ENCODE results near the gene PLS3. TPM values are rescaled to one million over a fixed set of nuclear protein-coding genes. Genes with fewer than 3 reads are reported as not detected.

The PLS3 gene
- total and polyA plus RNA-seq, 2 donors (not counting 3 experiments of a cell fraction or from before 2014, with no cell fraction given): 120 to 329 TPM

- dilution Hi-C loops (cut with MboI; ENCODE audit: extremely low pct_ligation_motif_present, low sequenced_read_pairs): no loop called here
- H3K4me2 ChIP-seq (ENCODE audit: insufficient read depth, low read length): no peak overlapping the region
- no peaks in the 10 kb centered on the region for H3K36me3 ChIP-seq (ENCODE audit: control insufficient read depth in 2 of 2, extremely low read depth in 1 of 2, insufficient read depth in 2 of 2, low read length in 2 of 2)
- no peak overlapping the region for H3K27ac ChIP-seq (ENCODE audit: insufficient read depth, low read depth, low read length)
- H3K4me3 ChIP-seq (replicated peaks in 1 of 3; ENCODE audit: insufficient read depth in 1 of 3, low read depth in 1 of 3, low read length in 3 of 3): no peak overlapping the region
- H4K20me1 ChIP-seq (replicated peaks; ENCODE audit: control insufficient read depth, extremely low read depth, insufficient read depth, low read length): no peaks in the 10 kb centered on the region
- intact Hi-C loops (cut with micrococcal nuclease): no loop called here
- H2AFZ ChIP-seq (ENCODE audit: low read depth, low read length): no peak overlapping the region
- H3K9me3 ChIP-seq (replicated peaks; ENCODE audit: control insufficient read depth, insufficient read depth, low read length): no peaks in the 10 kb centered on the region
- no peaks in the 10 kb centered on the region for H3K79me2 ChIP-seq (ENCODE audit: control insufficient read depth, insufficient read depth, low read length)
- FAIRE-seq (no peak), DNase-seq (ENCODE audit: low read depth, low spot score) (no peak)
- no peak overlapping the region for H3K9ac ChIP-seq (replicated peaks; ENCODE audit: extremely low read depth, insufficient read depth, low read length)
- no peaks in the 10 kb centered on the region for H3K27me3 ChIP-seq (ENCODE audit: control insufficient read depth in 2 of 2, insufficient read depth in 2 of 2, low read length in 2 of 2)
- peaks cover 8% of the 10 kb centered on the region for H3K4me1 ChIP-seq (ENCODE audit: control insufficient read depth, extremely low read depth, insufficient read depth, low read length)
- no peaks in the 10 kb centered on the region for H3K9me1 ChIP-seq (replicated peaks; ENCODE audit: control insufficient read depth, extremely low read depth, insufficient read depth, low read length)
- CTCF ChIA-PET: interaction anchor here (0.7 kb wide), 1 partner anchor 409 kb away, joined by 4 read pairs; no protein-coding TSS in a partner anchor
- POLR2A ChIA-PET: no interaction called here
- TF ChIP-seq FOS (IDR thresholded peaks at IDR 0.05; ENCODE audit: borderline replicate concordance, insufficient read depth, low read length): no peak
- TF ChIP-seq EZH2 (IDR thresholded peaks at IDR 0.05; ENCODE audit: borderline replicate concordance, low read depth, low read length, severe bottlenecking): no peak
- TF ChIP-seq POLR2AphosphoS5 (IDR thresholded peaks at IDR 0.05; ENCODE audit: insufficient read depth, low read depth, low read length): no peak
- TF ChIP-seq MYC (IDR thresholded peaks at IDR 0.05; ENCODE audit: low read depth, low read length): no peak
- TF ChIP-seq, protein P1, sequence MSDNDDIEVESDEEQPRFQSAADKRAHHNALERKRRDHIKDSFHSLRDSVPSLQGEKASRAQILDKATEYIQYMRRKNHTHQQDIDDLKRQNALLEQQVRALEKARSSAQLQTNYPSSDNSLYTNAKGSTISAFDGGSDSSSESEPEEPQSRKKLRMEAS (IDR thresholded peaks at IDR 0.05; ENCODE audit: insufficient read depth, insufficient read length): no peak
- TF ChIP-seq POLR2A (IDR thresholded peaks at IDR 0.05; ENCODE audit: low read depth, low read length): no peak
- no peak for TF ChIP-seq GATA2 (IDR thresholded peaks at IDR 0.05; ENCODE audit: insufficient read depth, insufficient read length, low read depth, low read length)
- TF ChIP-seq, protein P2, sequence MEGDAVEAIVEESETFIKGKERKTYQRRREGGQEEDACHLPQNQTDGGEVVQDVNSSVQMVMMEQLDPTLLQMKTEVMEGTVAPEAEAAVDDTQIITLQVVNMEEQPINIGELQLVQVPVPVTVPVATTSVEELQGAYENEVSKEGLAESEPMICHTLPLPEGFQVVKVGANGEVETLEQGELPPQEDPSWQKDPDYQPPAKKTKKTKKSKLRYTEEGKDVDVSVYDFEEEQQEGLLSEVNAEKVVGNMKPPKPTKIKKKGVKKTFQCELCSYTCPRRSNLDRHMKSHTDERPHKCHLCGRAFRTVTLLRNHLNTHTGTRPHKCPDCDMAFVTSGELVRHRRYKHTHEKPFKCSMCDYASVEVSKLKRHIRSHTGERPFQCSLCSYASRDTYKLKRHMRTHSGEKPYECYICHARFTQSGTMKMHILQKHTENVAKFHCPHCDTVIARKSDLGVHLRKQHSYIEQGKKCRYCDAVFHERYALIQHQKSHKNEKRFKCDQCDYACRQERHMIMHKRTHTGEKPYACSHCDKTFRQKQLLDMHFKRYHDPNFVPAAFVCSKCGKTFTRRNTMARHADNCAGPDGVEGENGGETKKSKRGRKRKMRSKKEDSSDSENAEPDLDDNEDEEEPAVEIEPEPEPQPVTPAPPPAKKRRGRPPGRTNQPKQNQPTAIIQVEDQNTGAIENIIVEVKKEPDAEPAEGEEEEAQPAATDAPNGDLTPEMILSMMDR (IDR thresholded peaks at IDR 0.05; ENCODE audit: extremely low read depth in 1 of 2, insufficient read depth in 1 of 2, low read depth in 1 of 2, low read length in 2 of 2): no peak
- TF ChIP-seq JUN (IDR thresholded peaks at IDR 0.05; ENCODE audit: borderline replicate concordance, insufficient read depth, insufficient read length, low read depth): no peak
- no TSS peak for BruUV-seq (replicated peaks)
Measured at GRCh38 chrX:115693476-115693875, 132.5 kb downstream of the PLS3 start.
